ENCODE data around the gene EIPR1.

EIPR1 gene

GRCh38 chr2:3217646-3218045, 160.0 kb downstream of the EIPR1 start:
- Histone ChIP-seq H2BK5ac (ENCODE audit: low read length) (no peak overlapping the region), H2BK120ac (ENCODE audit: low read depth, low read length) (no peak overlapping the region), H3K36me3 (ENCODE audit: control insufficient read depth, insufficient read depth, low read length) (no peaks in the 10 kb centered on the region), H3K9ac (ENCODE audit: low read length) (no peak overlapping the region), H3K23ac (ENCODE audit: low read length) (no peak overlapping the region), H3K79me1 (ENCODE audit: low read length) (no peaks in the 10 kb centered on the region), H3K4me2 (ENCODE audit: low read length) (no peak overlapping the region), H3K4me3 (ENCODE audit: low read length) (no peak overlapping the region), H3K27me3 (ENCODE audit: insufficient read depth, low read length, poor library complexity) (no peaks in the 10 kb centered on the region), H4K8ac (ENCODE audit: low read depth, low read length) (no peak overlapping the region), H2BK15ac (replicated peaks; ENCODE audit: low read depth) (no peak overlapping the region), H3K18ac (ENCODE audit: low read length) (no peak overlapping the region), H3K4me1 (ENCODE audit: control insufficient read depth, low read depth, low read length) (no peaks in the 10 kb centered on the region), H3K27ac (ENCODE audit: low read depth, low read length) (no peak overlapping the region), H3K79me2 (ENCODE audit: control insufficient read depth, insufficient read depth, low read length) (no peaks in the 10 kb centered on the region), H3K4ac (ENCODE audit: low read depth, low read length) (no peak overlapping the region), H4K5ac (ENCODE audit: low read length) (no peak overlapping the region), H3K56ac (ENCODE audit: low read length) (no peak overlapping the region), H2AK5ac (ENCODE audit: low read length) (no peak overlapping the region)
- no CpG with 5 or more reads among the region's 7 CpGs for WGBS (ENCODE audit: extremely low coverage, insufficient coverage, low lambda C conversion rate)
- DNase-seq = no peak

- DNase-seq = no peak
- no peak overlapping the region for H3K23ac ChIP-seq (ENCODE audit: low read length)
- no peak overlapping the region for H3K9ac ChIP-seq (ENCODE audit: low read length)
- H4K5ac ChIP-seq (ENCODE audit: low read length) = no peak overlapping the region
- no peak overlapping the region for H4K8ac ChIP-seq (ENCODE audit: low read depth, low read length)
- H3K56ac ChIP-seq (ENCODE audit: low read length) = no peak overlapping the region
- no peaks in the 10 kb centered on the region for H3K4me1 ChIP-seq (ENCODE audit: control insufficient read depth, low read depth, low read length)
- no peaks in the 10 kb centered on the region for H3K36me3 ChIP-seq (ENCODE audit: control insufficient read depth, insufficient read depth, low read length)
- H2BK120ac ChIP-seq (ENCODE audit: low read depth, low read length) = no peak overlapping the region
- H2BK5ac ChIP-seq (ENCODE audit: low read length) = no peak overlapping the region
- H2BK15ac ChIP-seq (replicated peaks; ENCODE audit: low read depth) = no peak overlapping the region
- no peak overlapping the region for H3K4me2 ChIP-seq (ENCODE audit: low read length)
- no peak overlapping the region for H3K4ac ChIP-seq (ENCODE audit: low read depth, low read length)
- no peaks in the 10 kb centered on the region for H3K27me3 ChIP-seq (ENCODE audit: insufficient read depth, low read length, poor library complexity)
- H3K79me2 ChIP-seq (ENCODE audit: control insufficient read depth, insufficient read depth, low read length) = no peaks in the 10 kb centered on the region
- H3K79me1 ChIP-seq (ENCODE audit: low read length) = no peaks in the 10 kb centered on the region
- no peak overlapping the region for H3K18ac ChIP-seq (ENCODE audit: low read length)
- no CpG with 5 or more reads among the region's 7 CpGs for whole genome bisulfite sequencing (ENCODE audit: extremely low coverage, insufficient coverage, low lambda C conversion rate)
- H3K27ac ChIP-seq (ENCODE audit: low read depth, low read length) = no peak overlapping the region
- no peak overlapping the region for H3K4me3 ChIP-seq (ENCODE audit: low read length)
- no peak overlapping the region for H2AK5ac ChIP-seq (ENCODE audit: low read length)
Observed at GRCh38 chr2:3216841-3217495, 160.7 kb downstream of the EIPR1 start.

DNA sequence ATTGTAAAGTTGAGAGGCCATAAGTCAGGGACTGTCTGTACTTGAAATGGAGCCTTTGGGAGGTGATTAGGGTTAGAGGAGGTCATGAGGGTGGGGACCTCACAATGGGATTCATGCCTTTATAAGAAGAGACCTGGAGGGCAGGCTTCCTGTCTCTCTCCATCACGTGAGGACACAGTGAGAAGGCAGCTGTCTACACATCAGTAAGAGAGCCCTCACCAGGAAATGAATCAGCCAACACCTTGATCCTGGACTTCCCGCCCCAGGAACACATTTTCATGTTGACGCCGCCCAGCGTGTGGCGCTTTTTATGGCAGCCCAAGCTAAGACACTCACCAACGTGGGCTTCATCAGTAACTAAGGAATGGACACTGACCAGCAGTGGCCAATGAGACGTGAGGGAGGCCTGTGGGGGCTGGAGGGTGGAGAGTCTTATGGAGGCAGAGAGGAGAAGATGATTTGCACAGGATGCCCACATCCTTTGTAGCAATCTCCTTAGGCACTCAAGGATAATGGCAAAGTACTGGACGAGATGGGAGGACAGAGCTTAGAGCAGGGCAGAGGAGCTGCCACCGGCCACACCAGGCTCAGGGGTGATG, 162.7 kb downstream of the EIPR1 start:
- Histone ChIP-seq H3K56ac (ENCODE audit: low read length) (no peak overlapping the region), H3K79me1 (ENCODE audit: low read length) (no peaks in the 10 kb centered on the region), H3K4me2 (ENCODE audit: low read length) (no peak overlapping the region), H2AK5ac (ENCODE audit: low read length) (no peak overlapping the region), H2BK120ac (ENCODE audit: low read depth, low read length) (no peak overlapping the region), H4K5ac (ENCODE audit: low read length) (no peak overlapping the region), H3K27me3 (ENCODE audit: insufficient read depth, low read length, poor library complexity) (no peaks in the 10 kb centered on the region), H3K23ac (ENCODE audit: low read length) (no peak overlapping the region), H3K18ac (ENCODE audit: low read length) (no peak overlapping the region), H3K9ac (ENCODE audit: low read length) (no peak overlapping the region), H3K79me2 (ENCODE audit: control insufficient read depth, insufficient read depth, low read length) (no peaks in the 10 kb centered on the region), H2BK15ac (replicated peaks; ENCODE audit: low read depth) (no peak overlapping the region), H3K4ac (ENCODE audit: low read depth, low read length) (no peak overlapping the region), H4K8ac (ENCODE audit: low read depth, low read length) (no peak overlapping the region), H2BK5ac (ENCODE audit: low read length) (no peak overlapping the region), H3K4me3 (ENCODE audit: low read length) (no peak overlapping the region), H3K4me1 (ENCODE audit: control insufficient read depth, low read depth, low read length) (no peaks in the 10 kb centered on the region), H3K27ac (ENCODE audit: low read depth, low read length) (no peak overlapping the region), H3K36me3 (ENCODE audit: control insufficient read depth, insufficient read depth, low read length) (no peaks in the 10 kb centered on the region)
- no peak for DNase-seq
- no CpG with 5 or more reads among the region's 10 CpGs for WGBS (ENCODE audit: extremely low coverage, insufficient coverage, low lambda C conversion rate)

- H3K9ac ChIP-seq (ENCODE audit: low read length) = no peak overlapping the region
- H2BK5ac ChIP-seq (ENCODE audit: low read length) = no peak overlapping the region
- H3K79me2 ChIP-seq (ENCODE audit: control insufficient read depth, insufficient read depth, low read length) = no peaks in the 10 kb centered on the region
- DNase-seq = no peak
- H3K4me3 ChIP-seq (ENCODE audit: low read length) = no peak overlapping the region
- H3K79me1 ChIP-seq (ENCODE audit: low read length) = no peaks in the 10 kb centered on the region
- no peak overlapping the region for H3K18ac ChIP-seq (ENCODE audit: low read length)
- WGBS (ENCODE audit: extremely low coverage, insufficient coverage, low lambda C conversion rate) = no CpG with 5 or more reads among the region's 7 CpGs
- no peak overlapping the region for H3K23ac ChIP-seq (ENCODE audit: low read length)
- H3K4ac ChIP-seq (ENCODE audit: low read depth, low read length) = no peak overlapping the region
- H2AK5ac ChIP-seq (ENCODE audit: low read length) = no peak overlapping the region
- no peak overlapping the region for H3K56ac ChIP-seq (ENCODE audit: low read length)
- H3K27me3 ChIP-seq (ENCODE audit: insufficient read depth, low read length, poor library complexity) = no peaks in the 10 kb centered on the region
- no peak overlapping the region for H4K8ac ChIP-seq (ENCODE audit: low read depth, low read length)
- H2BK120ac ChIP-seq (ENCODE audit: low read depth, low read length) = no peak overlapping the region
- no peak overlapping the region for H2BK15ac ChIP-seq (replicated peaks; ENCODE audit: low read depth)
- H3K4me2 ChIP-seq (ENCODE audit: low read length) = no peak overlapping the region
- H3K27ac ChIP-seq (ENCODE audit: low read depth, low read length) = no peak overlapping the region
- no peak overlapping the region for H4K5ac ChIP-seq (ENCODE audit: low read length)
- no peaks in the 10 kb centered on the region for H3K36me3 ChIP-seq (ENCODE audit: control insufficient read depth, insufficient read depth, low read length)
- H3K4me1 ChIP-seq (ENCODE audit: control insufficient read depth, low read depth, low read length) = no peaks in the 10 kb centered on the region
Observed at GRCh38 chr2:3214065-3214464, 163.6 kb downstream of the EIPR1 start.

- Histone ChIP-seq H3K23ac (ENCODE audit: low read length) (no peak overlapping the region), H3K27ac (ENCODE audit: low read depth, low read length) (no peak overlapping the region), H2BK120ac (ENCODE audit: low read depth, low read length) (no peak overlapping the region), H3K4me1 (ENCODE audit: control insufficient read depth, low read depth, low read length) (no peaks in the 10 kb centered on the region), H2BK5ac (ENCODE audit: low read length) (no peak overlapping the region), H3K79me1 (ENCODE audit: low read length) (no peaks in the 10 kb centered on the region), H3K36me3 (ENCODE audit: control insufficient read depth, insufficient read depth, low read length) (no peaks in the 10 kb centered on the region), H3K4ac (ENCODE audit: low read depth, low read length) (no peak overlapping the region), H3K79me2 (ENCODE audit: control insufficient read depth, insufficient read depth, low read length) (no peaks in the 10 kb centered on the region), H3K56ac (ENCODE audit: low read length) (no peak overlapping the region), H3K18ac (ENCODE audit: low read length) (no peak overlapping the region), H2AK5ac (ENCODE audit: low read length) (no peak overlapping the region), H3K4me2 (ENCODE audit: low read length) (no peak overlapping the region), H2BK15ac (replicated peaks; ENCODE audit: low read depth) (no peak overlapping the region), H3K27me3 (ENCODE audit: insufficient read depth, low read length, poor library complexity) (no peaks in the 10 kb centered on the region), H3K4me3 (ENCODE audit: low read length) (no peak overlapping the region), H3K9ac (ENCODE audit: low read length) (no peak overlapping the region), H4K8ac (ENCODE audit: low read depth, low read length) (no peak overlapping the region), H4K5ac (ENCODE audit: low read length) (no peak overlapping the region)
- whole genome bisulfite sequencing (ENCODE audit: extremely low coverage, insufficient coverage, low lambda C conversion rate) = no CpG with 5 or more reads among the region's 6 CpGs
- no peak for DNase-seq
Observed at GRCh38 chr2:3212984-3213383, 164.6 kb downstream of the EIPR1 start.

- Histone ChIP-seq H3K4me2 (ENCODE audit: low read length) (no peak overlapping the region), H3K4me1 (ENCODE audit: control insufficient read depth, low read depth, low read length) (no peaks in the 10 kb centered on the region), H3K79me2 (ENCODE audit: control insufficient read depth, insufficient read depth, low read length) (no peaks in the 10 kb centered on the region), H3K18ac (ENCODE audit: low read length) (no peak overlapping the region), H2BK15ac (replicated peaks; ENCODE audit: low read depth) (no peak overlapping the region), H3K56ac (ENCODE audit: low read length) (no peak overlapping the region), H3K23ac (ENCODE audit: low read length) (no peak overlapping the region), H3K27ac (ENCODE audit: low read depth, low read length) (no peak overlapping the region), H3K4ac (ENCODE audit: low read depth, low read length) (no peak overlapping the region), H4K8ac (ENCODE audit: low read depth, low read length) (no peak overlapping the region), H2BK5ac (ENCODE audit: low read length) (no peak overlapping the region), H2BK120ac (ENCODE audit: low read depth, low read length) (no peak overlapping the region), H3K79me1 (ENCODE audit: low read length) (no peaks in the 10 kb centered on the region), H2AK5ac (ENCODE audit: low read length) (no peak overlapping the region), H3K36me3 (ENCODE audit: control insufficient read depth, insufficient read depth, low read length) (no peaks in the 10 kb centered on the region), H3K9ac (ENCODE audit: low read length) (no peak overlapping the region), H3K27me3 (ENCODE audit: insufficient read depth, low read length, poor library complexity) (no peaks in the 10 kb centered on the region), H4K5ac (ENCODE audit: low read length) (no peak overlapping the region), H3K4me3 (ENCODE audit: low read length) (no peak overlapping the region)
- WGBS (ENCODE audit: extremely low coverage, insufficient coverage, low lambda C conversion rate) = no CpG with 5 or more reads among the region's 5 CpGs
- DNase-seq = no peak
Observed at GRCh38 chr2:3212061-3212362, 165.6 kb downstream of the EIPR1 start.

Data from mesendoderm (in vitro differentiated cells).